Activated CD4-positive, alpha-beta T cell treated with anti-CD3 and anti-CD28 coated beads for 36 hours (primary cell): ENCODE results near the gene SLC46A2. TPM values are rescaled to one million over a fixed set of nuclear protein-coding genes. Genes with fewer than 3 reads are reported as not detected.

ENCODE experiments used
- ATAC-seq: fragments of 200-7000 bp; cut with Tn5 transposase; one replicate; pipeline ENCODE4 v1.10.0; 2021; ENCODE audit warnings: mild to moderate bottlenecking, moderate library complexity
- CTCF ChIA-PET: fragments of 350-600 bp; sonication (Branson Sonifier 250); formaldehyde crosslinking; loops from one replicate; lab custom pipeline; 2021; ENCODE audit warnings: antibody characterized with exemption; lab: Charles Lee
- POLR2A ChIA-PET: fragments of 350-600 bp; sonication (Branson Sonifier 250); formaldehyde crosslinking; loops from one replicate; lab custom pipeline; 2021; ENCODE audit warnings: antibody characterized with exemption, inconsistent platforms; lab: Charles Lee
- DNase-seq: peaks from one replicate; pipeline ENCODE4 v3.0.0-alpha.2; 2020
- H3K27ac Mint-ChIP-seq: one replicate; pipeline ENCODE4 v1.8.0; 2021; ENCODE audit warnings: mixed read lengths
- H3K27me3 Mint-ChIP-seq: one replicate; pipeline ENCODE4 v1.8.0; 2021; ENCODE audit warnings: mixed read lengths
- H3K36me3 Mint-ChIP-seq: one replicate; pipeline ENCODE4 v1.8.0; 2021; ENCODE audit warnings: low read depth, mixed read lengths
- H3K4me1 Mint-ChIP-seq: one replicate; pipeline ENCODE4 v1.8.0; 2021; ENCODE audit warnings: mixed read lengths
- H3K4me3 Mint-ChIP-seq: one replicate; pipeline ENCODE4 v1.8.0; 2021; ENCODE audit warnings: mild to moderate bottlenecking, moderate library complexity, mixed read lengths
- H3K9me3 Mint-ChIP-seq: one replicate; pipeline ENCODE4 v1.8.0; 2021; ENCODE audit warnings: low read depth, mixed read lengths
- intact Hi-C, 2 experiments: fragments of 100-400 bp; cut with DNase I in 1 of 2; cut with micrococcal nuclease in 1 of 2; formaldehyde crosslinking; loops; one replicate each; pipeline versions ENCODE4 v1.14.2 to v1.15.1; 2022 to 2024; cut with DNase I, micrococcal nuclease
- total RNA-seq, 2 experiments: library from RNA; stranded (reverse); gene quantifications; one replicate each; pipeline ENCODE4 v1.2.3, GENCODE V29; 2021

SLC46A2 gene
- total RNA-seq, 2 experiments from 2014 or later, result not detected

GRCh38 chr9:112856843-112857242, 33.8 kb downstream of the SLC46A2 start:
- Mint-ChIP-seq H3K36me3 (no peaks in the 10 kb centered on the region), H3K27ac (no peak overlapping the region), H3K4me1 (no peaks in the 10 kb centered on the region), H3K9me3 (no peaks in the 10 kb centered on the region), H3K4me3 (no peak overlapping the region), H3K27me3 (no peaks in the 10 kb centered on the region)
- POLR2A ChIA-PET, result no interaction called here
- DNase-seq (no peak), ATAC-seq (no peak)
- intact Hi-C loops, result no loop called here
- CTCF ChIA-PET, result no interaction called here

GRCh38 chr9:112856200-112856599, 34.5 kb downstream of the SLC46A2 start:
- ATAC-seq (no peak), DNase-seq (no peak)
- H3K27ac Mint-ChIP-seq, result no peak overlapping the region
- H3K9me3 Mint-ChIP-seq, result no peaks in the 10 kb centered on the region
- intact Hi-C loops, result no loop called here
- H3K4me1 Mint-ChIP-seq, result no peaks in the 10 kb centered on the region
- no peak overlapping the region for H3K4me3 Mint-ChIP-seq
- CTCF ChIA-PET, result interaction anchor here (0.6 to 0.7 kb wide), 2 partner anchors 25 to 277 kb away, joined by 4 read pairs; no protein-coding TSS in a partner anchor
- POLR2A ChIA-PET, result no interaction called here
- no peaks in the 10 kb centered on the region for H3K27me3 Mint-ChIP-seq
- peaks cover 2% of the 10 kb centered on the region for H3K36me3 Mint-ChIP-seq

- H3K4me1 Mint-ChIP-seq, result no peaks in the 10 kb centered on the region
- H3K27ac Mint-ChIP-seq, result no peak overlapping the region
- no peak for DNase-seq
- H3K9me3 Mint-ChIP-seq, result no peaks in the 10 kb centered on the region
- CTCF ChIA-PET, result interaction anchor here (1.2 kb wide), 1 partner anchor 10 kb away, joined by 4 read pairs; no protein-coding TSS in a partner anchor
- no peak for ATAC-seq
- intact Hi-C loops, result no loop called here
- H3K27me3 Mint-ChIP-seq, result no peaks in the 10 kb centered on the region
- peaks cover 2% of the 10 kb centered on the region for H3K36me3 Mint-ChIP-seq
- no peak overlapping the region for H3K4me3 Mint-ChIP-seq
- POLR2A ChIA-PET, result no interaction called here
Measured at GRCh38 chr9:112854657-112855056, 36.0 kb downstream of the SLC46A2 start.

GRCh38 chr9:112853882-112854585, 36.6 kb downstream of the SLC46A2 start:
- Mint-ChIP-seq H3K4me3 (no peak overlapping the region), H3K9me3 (no peaks in the 10 kb centered on the region), H3K36me3 (peaks cover 2% of the 10 kb centered on the region), H3K27me3 (no peaks in the 10 kb centered on the region), H3K27ac (no peak overlapping the region), H3K4me1 (no peaks in the 10 kb centered on the region)
- intact Hi-C loops, result no loop called here
- DNase-seq, result no peak
- ATAC-seq, result no peak
- CTCF ChIA-PET, result interaction anchor here (1.2 kb wide), 1 partner anchor 33 kb away, joined by 4 read pairs; no protein-coding TSS in a partner anchor
- POLR2A ChIA-PET, result no interaction called here

GRCh38 chr9:112852741-112853504, 37.8 kb downstream of the SLC46A2 start:
- no peak overlapping the region for H3K4me3 Mint-ChIP-seq
- no peak for ATAC-seq
- no peak for DNase-seq
- ChIA-PET POLR2A (no interaction called here), CTCF (interaction anchor here (0.6 to 1.2 kb wide), 3 partner anchors 35 to 759 kb away, joined by 3 to 4 read pairs (median 3); no protein-coding TSS in a partner anchor)
- peaks cover 2% of the 10 kb centered on the region for H3K36me3 Mint-ChIP-seq
- no peaks in the 10 kb centered on the region for H3K27me3 Mint-ChIP-seq
- no peaks in the 10 kb centered on the region for H3K9me3 Mint-ChIP-seq
- no peak overlapping the region for H3K27ac Mint-ChIP-seq
- H3K4me1 Mint-ChIP-seq, result peaks cover 2% of the 10 kb centered on the region
- intact Hi-C loops, result no loop called here

GRCh38 chr9:112850840-112851239, 39.8 kb downstream of the SLC46A2 start:
- no peaks in the 10 kb centered on the region for H3K9me3 Mint-ChIP-seq
- H3K4me3 Mint-ChIP-seq, result no peak overlapping the region
- H3K36me3 Mint-ChIP-seq, result peaks cover 2% of the 10 kb centered on the region
- ChIA-PET CTCF (interaction anchor here (1.3 to 1.7 kb wide), 2 partner anchors 8 to 52 kb away, joined by 4 to 6 read pairs; no protein-coding TSS in a partner anchor), POLR2A (no interaction called here)
- peaks cover 4% of the 10 kb centered on the region for H3K4me1 Mint-ChIP-seq
- no peaks in the 10 kb centered on the region for H3K27me3 Mint-ChIP-seq
- intact Hi-C loops, result no loop called here
- no peak overlapping the region for H3K27ac Mint-ChIP-seq
- DNase-seq (no peak), ATAC-seq (no peak)

- intact Hi-C loops, result loop anchor here in 1 of 2 experiments (5.0 to 10.0 kb wide), 2 partner anchors 43 to 125 kb away; partner anchors contain the start of gene SLC46A2
- Mint-ChIP-seq H3K9me3 (no peaks in the 10 kb centered on the region), H3K27ac (no peak overlapping the region), H3K27me3 (no peaks in the 10 kb centered on the region), H3K36me3 (peaks cover 2% of the 10 kb centered on the region), H3K4me1 (peaks cover 14% of the 10 kb centered on the region), H3K4me3 (no peak overlapping the region)
- ChIA-PET CTCF (no interaction called here), POLR2A (no interaction called here)
- peak; percentile 85 for ATAC-seq
- DNase-seq, result peak; percentile 27
Measured at GRCh38 chr9:112849363-112849922, 41.2 kb downstream of the SLC46A2 start.

GRCh38 chr9:112848316-112849151, 42.1 kb downstream of the SLC46A2 start:
- peaks cover 2% of the 10 kb centered on the region for H3K36me3 Mint-ChIP-seq
- peaks cover 18% of the 10 kb centered on the region for H3K4me1 Mint-ChIP-seq
- intact Hi-C loops, result loop anchor here in 1 of 2 experiments (5.0 to 10.0 kb wide), 2 partner anchors 44 to 126 kb away; partner anchors contain the start of gene SLC46A2
- H3K27ac Mint-ChIP-seq, result no peak overlapping the region
- no peaks in the 10 kb centered on the region for H3K27me3 Mint-ChIP-seq
- no peak for ATAC-seq
- DNase-seq, result no peak
- ChIA-PET POLR2A (interaction anchor here (0.6 kb wide), 1 partner anchor 137 kb away, joined by 4 read pairs; no protein-coding TSS in a partner anchor), CTCF (no interaction called here)
- no peaks in the 10 kb centered on the region for H3K9me3 Mint-ChIP-seq
- H3K4me3 Mint-ChIP-seq, result no peak overlapping the region

- CTCF ChIA-PET, result interaction anchor here (0.7 to 2.7 kb wide), 5 partner anchors 11 to 93 kb away, joined by 3 to 33 read pairs (median 6); no protein-coding TSS in a partner anchor
- H3K4me3 Mint-ChIP-seq, result no peak overlapping the region
- no peaks in the 10 kb centered on the region for H3K9me3 Mint-ChIP-seq
- DNase-seq (no peak), ATAC-seq (no peak)
- intact Hi-C loops, result loop anchor here in 1 of 2 experiments (5.0 to 10.0 kb wide), 2 partner anchors 45 to 128 kb away; partner anchors contain the start of gene SLC46A2
- H3K27me3 Mint-ChIP-seq, result no peaks in the 10 kb centered on the region
- peaks cover 18% of the 10 kb centered on the region for H3K4me1 Mint-ChIP-seq
- peaks cover 2% of the 10 kb centered on the region for H3K36me3 Mint-ChIP-seq
- no peak overlapping the region for H3K27ac Mint-ChIP-seq
- POLR2A ChIA-PET, result no interaction called here
Measured at GRCh38 chr9:112846528-112847488, 43.9 kb downstream of the SLC46A2 start.
